Progenitor cell of endocrine pancreas (in vitro differentiated cells): ENCODE results near the gene ZNF765. TPM values are rescaled to one million over a fixed set of nuclear protein-coding genes. Genes with fewer than 3 reads are reported as not detected.
"Not testable (repeated sequence)": the region's sequence is repeated elsewhere in the genome, so short reads cannot be mapped to it uniquely, and the experiment has no call there.

ENCODE experiments used
- DNase-seq: peaks from one replicate; pipeline ENCODE4 v3.0.0; 2021; ENCODE audit warnings: low spot score; ENCODE audit not compliant: unreplicated experiment
- H3K27ac Mint-ChIP-seq: 2 replicates; pipeline ENCODE4 v1.8.0; 2021; ENCODE audit warnings: mild to moderate bottlenecking, moderate library complexity, mixed read lengths
- H3K27me3 Mint-ChIP-seq: 2 replicates; pipeline ENCODE4 v1.8.0; 2021; ENCODE audit warnings: mixed read lengths
- H3K36me3 Mint-ChIP-seq: 2 replicates; pipeline ENCODE4 v1.8.0; 2022; ENCODE audit warnings: mixed read lengths; ENCODE audit not compliant: insufficient read depth
- H3K4me1 Mint-ChIP-seq: 2 replicates; pipeline ENCODE4 v1.8.0; 2021; ENCODE audit warnings: low read depth, mixed read lengths
- H3K4me3 Mint-ChIP-seq: 2 replicates; pipeline ENCODE4 v1.8.0; 2021; ENCODE audit warnings: low read depth, mild to moderate bottlenecking, moderate library complexity, mixed read lengths
- H3K9me3 Mint-ChIP-seq: 2 replicates; pipeline ENCODE4 v1.8.0; 2021; ENCODE audit warnings: low read depth, mixed read lengths
- CTCF ChIP-seq: fragments of 200-600 bp; sonication (generic); IDR thresholded peaks from one replicate; pipeline ENCODE4 v1.5.0; 2021; ENCODE audit warnings: antibody characterized with exemption, mild to moderate bottlenecking; ENCODE audit not compliant: unreplicated experiment
- total RNA-seq: library from RNA; stranded (reverse); gene quantifications from 2 replicates; pipeline ENCODE4 v1.2.1, GENCODE V29; 2021

The ZNF765 gene
- total RNA-seq, 1 donor from 2014 or later: 29.8 TPM

GRCh38 chr19:53455828-53456227 lies 60.9 kb downstream of the ZNF765 start:
- H3K4me1 Mint-ChIP-seq: peaks cover 20% of the 10 kb centered on the region
- no peak for DNase-seq
- no peak for TF ChIP-seq CTCF
- peak overlapping the region; percentile 51 for H3K27ac Mint-ChIP-seq
- no peaks in the 10 kb centered on the region for H3K27me3 Mint-ChIP-seq
- no peak overlapping the region for H3K4me3 Mint-ChIP-seq
- peaks cover 48% of the 10 kb centered on the region for H3K9me3 Mint-ChIP-seq
- peaks cover 84% of the 10 kb centered on the region for H3K36me3 Mint-ChIP-seq

DNA sequence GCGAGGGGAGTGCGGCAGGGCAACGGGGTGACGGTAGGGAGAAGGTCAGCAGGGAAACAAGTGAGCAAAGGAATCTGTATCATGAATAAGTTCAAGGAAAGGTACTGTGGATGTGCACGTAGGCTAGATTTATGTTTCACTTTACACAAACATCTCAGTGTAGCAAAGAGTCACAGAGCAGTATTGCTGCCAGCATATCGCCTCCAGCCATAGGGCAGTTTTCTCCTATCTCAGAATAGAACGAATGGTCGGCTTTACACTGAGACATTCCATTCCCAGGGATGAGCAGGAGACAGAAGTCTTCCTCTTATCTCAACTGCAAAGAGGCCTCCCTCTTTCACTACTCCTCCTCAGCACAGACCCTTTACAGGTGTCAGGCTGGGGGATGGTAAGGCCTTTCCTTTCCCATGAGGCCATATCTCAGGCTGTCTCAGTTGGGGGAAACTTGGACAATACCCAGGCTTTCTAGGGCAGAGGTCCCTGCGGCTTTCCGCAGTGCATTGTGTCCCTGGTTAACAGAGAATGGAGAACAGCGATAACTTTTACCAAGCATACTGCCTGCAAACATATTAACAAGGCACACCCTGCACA lies 65.3 kb downstream of the ZNF765 start:
- Mint-ChIP-seq H3K4me1 (peaks cover 35% of the 10 kb centered on the region), H3K36me3 (peaks cover 54% of the 10 kb centered on the region), H3K27ac (peak overlapping the region; percentile 97), H3K4me3 (peak overlapping the region; percentile 66), H3K9me3 (peaks cover 42% of the 10 kb centered on the region)
- DNase-seq, H3K27me3 Mint-ChIP-seq: not testable (repeated sequence)

- Mint-ChIP-seq H3K27ac (peak overlapping the region; percentile 62), H3K4me1 (peaks cover 41% of the 10 kb centered on the region), H3K4me3 (no peak overlapping the region), H3K27me3 (no peaks in the 10 kb centered on the region), H3K9me3 (peaks cover 25% of the 10 kb centered on the region), H3K36me3 (peaks cover 39% of the 10 kb centered on the region)
- no peak for DNase-seq
- TF ChIP-seq CTCF: no peak
Measured at GRCh38 chr19:53461866-53462265, 66.9 kb downstream of the ZNF765 start.

GRCh38 chr19:53462861-53463260 lies 67.9 kb downstream of the ZNF765 start:
- peaks cover 31% of the 10 kb centered on the region for H3K36me3 Mint-ChIP-seq
- peaks cover 19% of the 10 kb centered on the region for H3K9me3 Mint-ChIP-seq
- no peak for DNase-seq

GRCh38 chr19:53463263-53463662 lies 68.3 kb downstream of the ZNF765 start:
- H3K27ac Mint-ChIP-seq: no peak overlapping the region
- no peak for DNase-seq

More at GRCh38 chr19:53462861-53463260, 67.9 kb downstream of the ZNF765 start:
- H3K4me1 Mint-ChIP-seq: peaks cover 41% of the 10 kb centered on the region
- H3K27ac Mint-ChIP-seq: peak overlapping the region; percentile 63
- H3K27me3 Mint-ChIP-seq: no peaks in the 10 kb centered on the region
- H3K4me3 Mint-ChIP-seq: no peak overlapping the region
- no peak for TF ChIP-seq CTCF

More at GRCh38 chr19:53463263-53463662, 68.3 kb downstream of the ZNF765 start:
- H3K4me3 Mint-ChIP-seq: no peak overlapping the region
- H3K36me3 Mint-ChIP-seq: peaks cover 27% of the 10 kb centered on the region
- peaks cover 17% of the 10 kb centered on the region for H3K9me3 Mint-ChIP-seq
- TF ChIP-seq CTCF: no peak
- no peaks in the 10 kb centered on the region for H3K27me3 Mint-ChIP-seq
- H3K4me1 Mint-ChIP-seq: peaks cover 43% of the 10 kb centered on the region
